ENCODE data around the gene CLDN15. TPM values are rescaled to one million over a fixed set of nuclear protein-coding genes. Genes with fewer than 3 reads are reported as not detected.
"Not testable (repeated sequence)": the region's sequence is repeated elsewhere in the genome, so short reads cannot be mapped to it uniquely, and the experiment has no call there.

The CLDN15 gene
- total RNA-seq, 2 experiments from 2014 or later: 17.8 to 31.9 TPM

DNA sequence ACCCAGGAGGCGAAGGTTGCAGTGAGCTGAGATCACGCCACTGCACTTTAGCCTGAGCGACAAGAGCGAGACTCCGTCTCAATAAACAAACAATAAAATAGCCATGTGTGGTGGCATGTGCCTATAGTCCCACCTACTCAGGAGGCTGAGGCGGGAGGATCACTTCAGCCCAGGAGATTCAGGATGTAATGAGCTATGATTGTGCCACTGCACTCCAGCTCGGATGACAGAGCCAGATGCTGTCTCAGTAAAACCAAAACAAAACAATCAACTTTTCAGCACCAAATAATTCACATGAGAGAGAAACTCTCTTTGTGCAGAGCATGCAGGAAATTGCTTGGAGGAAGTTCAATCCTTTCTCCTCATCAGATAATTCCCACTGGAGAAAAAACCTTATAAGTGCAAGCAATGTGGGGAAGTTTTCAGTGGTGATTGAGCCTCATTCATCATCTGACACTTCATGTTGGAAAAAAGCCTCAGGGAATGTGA, 20.7 kb upstream of the CLDN15 start:
- no peak for DNase-seq (ENCODE audit: low spot score)
- H3K4me1 ChIP-seq (ENCODE audit: insufficient read depth, low read length, poor library complexity, severe bottlenecking): no peaks in the 10 kb centered on the region
- no peak overlapping the region for H3K27ac ChIP-seq (ENCODE audit: low read depth, low read length, poor library complexity, severe bottlenecking)
- TF ChIP-seq EZH2phosphoT487 (IDR thresholded peaks at IDR 0.05; ENCODE audit: borderline replicate concordance, low read depth, low read length): no peak
- no peak for TF ChIP-seq CTCF (conservative IDR thresholded peaks at IDR 0.05; ENCODE audit: low read length)
- H3K79me2 ChIP-seq (ENCODE audit: insufficient read depth, low read depth, low read length): no peaks in the 10 kb centered on the region
- intact Hi-C loops (cut with micrococcal nuclease; ENCODE audit: unreplicated experiment): no loop called here
- ChIA-PET CTCF (ENCODE audit: unreplicated experiment) (no interaction called here), POLR2A (no interaction called here)
- no peaks in the 10 kb centered on the region for H3K36me3 ChIP-seq (ENCODE audit: insufficient read depth, low read length)
- H3K9me2 ChIP-seq (ENCODE audit: insufficient read depth, low read length): no peaks in the 10 kb centered on the region
- H3K9me3 ChIP-seq (ENCODE audit: low read length): no peaks in the 10 kb centered on the region
- H3K4me3 ChIP-seq (ENCODE audit: low read depth, low read length, poor library complexity, severe bottlenecking): no peak overlapping the region
- no TSS peak for BruUV-seq (replicated peaks)
- H4K20me1 ChIP-seq (ENCODE audit: insufficient read depth, low read length): no peaks in the 10 kb centered on the region
- H2AFZ ChIP-seq (ENCODE audit: low read length): no peak overlapping the region
- no peak overlapping the region for H3K4me2 ChIP-seq (ENCODE audit: low read length)

DNA sequence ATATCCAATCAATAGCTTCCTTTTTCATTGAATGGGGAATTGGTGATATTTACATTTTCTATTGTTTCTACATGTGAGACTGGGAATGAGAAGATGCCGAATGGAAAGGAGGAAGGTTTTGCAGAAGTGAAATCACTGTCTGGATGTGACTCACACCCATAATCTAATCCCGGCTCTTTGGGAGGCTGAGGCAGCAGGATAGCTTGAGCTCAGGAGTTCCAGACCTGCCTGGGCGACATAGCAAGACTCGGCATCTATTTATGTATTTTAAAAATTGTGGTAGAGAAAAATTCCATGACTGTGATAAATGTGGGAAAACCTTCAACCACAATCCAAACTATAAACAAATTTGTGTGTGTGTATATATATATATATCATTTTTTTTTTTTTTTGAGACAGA, 18.2 kb upstream of the CLDN15 start:
- Histone ChIP-seq H3K4me3 (ENCODE audit: low read depth, low read length, poor library complexity, severe bottlenecking) (no peak overlapping the region), H3K36me3 (ENCODE audit: insufficient read depth, low read length) (no peaks in the 10 kb centered on the region), H3K9me3 (ENCODE audit: low read length) (no peaks in the 10 kb centered on the region), H3K9me2 (ENCODE audit: insufficient read depth, low read length) (no peaks in the 10 kb centered on the region), H3K4me1 (ENCODE audit: insufficient read depth, low read length, poor library complexity, severe bottlenecking) (peaks cover 7% of the 10 kb centered on the region), H4K20me1 (ENCODE audit: insufficient read depth, low read length) (0 out of 2 replicates have a peak, but pooled peaks cover 3% of the 10 kb centered on the region), H3K27ac (ENCODE audit: low read depth, low read length, poor library complexity, severe bottlenecking) (no peak overlapping the region), H2AFZ (ENCODE audit: low read length) (no peak overlapping the region), H3K79me2 (ENCODE audit: insufficient read depth, low read depth, low read length) (peaks cover 12% of the 10 kb centered on the region), H3K4me2 (ENCODE audit: low read length) (no peak overlapping the region)
- intact Hi-C loops (cut with micrococcal nuclease; ENCODE audit: unreplicated experiment): no loop called here
- ChIA-PET POLR2A (interaction anchor here (0.7 kb wide), 1 partner anchor 9 kb away, joined by 3 read pairs; no protein-coding TSS in a partner anchor), CTCF (ENCODE audit: unreplicated experiment) (no interaction called here)
- DNase-seq (ENCODE audit: low spot score): no peak
- BruUV-seq (replicated peaks): no TSS peak
- TF ChIP-seq EZH2phosphoT487 (IDR thresholded peaks at IDR 0.05; ENCODE audit: borderline replicate concordance, low read depth, low read length): no peak
- no peak for TF ChIP-seq CTCF (conservative IDR thresholded peaks at IDR 0.05; ENCODE audit: low read length)

GRCh38 chr7:101253199-101253598, 15.6 kb upstream of the CLDN15 start:
- peaks cover 22% of the 10 kb centered on the region for H3K79me2 ChIP-seq (ENCODE audit: insufficient read depth, low read depth, low read length)
- peak overlapping the region; percentile 83 for H3K4me3 ChIP-seq (ENCODE audit: low read depth, low read length, poor library complexity, severe bottlenecking)
- BruUV-seq (replicated peaks); H4K20me1 ChIP-seq (ENCODE audit: insufficient read depth, low read length); H3K9me2 ChIP-seq (ENCODE audit: insufficient read depth, low read length); H3K9me3 ChIP-seq (ENCODE audit: low read length); H3K27ac ChIP-seq (ENCODE audit: low read depth, low read length, poor library complexity, severe bottlenecking); DNase-seq (ENCODE audit: low spot score); intact Hi-C loops (cut with micrococcal nuclease; ENCODE audit: unreplicated experiment): not testable (repeated sequence)
- CTCF ChIA-PET (ENCODE audit: unreplicated experiment): interaction anchor here (0.9 kb wide), 1 partner anchor 9 kb away, joined by 3 read pairs; no protein-coding TSS in a partner anchor
- H2AFZ ChIP-seq (ENCODE audit: low read length): 0 out of 2 replicates have a peak overlapping the region, but pooled peaks have one; percentile 99
- H3K4me1 ChIP-seq (ENCODE audit: insufficient read depth, low read length, poor library complexity, severe bottlenecking): peaks cover 12% of the 10 kb centered on the region
- peaks cover 10% of the 10 kb centered on the region for H3K36me3 ChIP-seq (ENCODE audit: insufficient read depth, low read length)
- POLR2A ChIA-PET: interaction anchor here (0.6 to 1.4 kb wide), 3 partner anchors 35 to 543 kb away, joined by 3 to 6 read pairs (median 5); partner anchors contain the start of genes PLOD3 and ZNHIT1
- H3K4me2 ChIP-seq (ENCODE audit: low read length): peak overlapping the region; percentile 58; the same call in 1 of the 2 replicates

Data from OCI-LY7 (cell line).